ENCODE data around the gene PAM16.

Gene PAM16

DNA sequence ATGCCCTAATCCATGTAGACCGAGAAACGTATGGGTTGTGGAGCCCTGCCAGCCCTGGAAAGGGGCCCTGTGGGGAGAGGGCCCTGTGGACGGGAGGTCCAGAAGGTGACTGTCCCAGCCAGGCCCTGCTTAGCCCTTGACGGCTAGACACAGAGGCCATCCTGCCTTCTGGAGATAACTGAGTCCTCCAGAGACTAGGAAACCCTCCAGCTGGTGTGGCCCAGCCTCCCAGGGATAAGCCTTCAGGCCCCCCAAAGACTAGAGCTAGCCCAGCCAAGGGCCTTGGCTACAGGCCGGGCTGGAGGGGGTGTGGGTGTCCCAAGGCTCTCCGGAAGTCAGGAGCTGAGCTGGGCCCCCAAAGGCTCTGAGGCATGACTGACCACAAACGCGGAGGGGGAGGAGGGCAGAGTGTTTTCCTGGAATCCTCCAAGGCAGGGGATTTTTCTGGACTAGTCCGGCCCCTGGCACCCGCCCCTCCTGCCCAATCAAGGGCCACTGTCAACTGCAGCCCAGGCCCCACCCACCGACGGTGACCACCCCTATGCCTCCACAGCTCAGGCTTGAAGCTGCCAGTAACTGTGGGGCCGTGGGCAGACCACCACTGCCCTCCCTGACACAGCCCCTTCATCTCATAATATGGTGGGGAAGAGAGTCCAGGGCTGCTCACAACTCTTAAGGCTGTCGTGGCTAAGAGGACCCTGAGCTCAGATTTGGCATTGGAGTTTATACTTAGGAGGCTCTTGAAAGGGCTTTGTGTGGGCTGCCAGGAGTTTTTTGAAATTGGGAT is 19.6 kb upstream of the PAM16 start:
- DNase-seq: no peak

DNA sequence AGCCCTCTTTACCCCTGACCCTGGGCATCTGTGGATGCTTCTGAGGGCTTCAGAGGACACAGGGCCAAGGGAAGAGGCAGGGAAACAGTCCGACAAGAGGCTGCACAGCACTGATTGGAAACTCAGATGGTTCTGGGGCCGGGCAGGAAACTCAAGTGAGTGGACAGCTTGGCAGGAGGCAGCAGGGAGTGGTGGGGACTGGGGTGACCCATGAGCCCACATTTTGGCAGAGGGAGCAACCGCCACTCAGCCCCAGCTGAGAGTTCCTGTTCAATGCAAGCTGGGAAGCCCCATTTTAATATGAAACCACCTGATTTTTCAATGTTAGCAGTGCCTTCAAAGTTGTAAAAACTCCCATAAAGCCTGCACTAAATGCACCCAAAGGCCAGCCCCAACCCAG is 19.0 kb upstream of the PAM16 start:
- no peak for DNase-seq

DNA sequence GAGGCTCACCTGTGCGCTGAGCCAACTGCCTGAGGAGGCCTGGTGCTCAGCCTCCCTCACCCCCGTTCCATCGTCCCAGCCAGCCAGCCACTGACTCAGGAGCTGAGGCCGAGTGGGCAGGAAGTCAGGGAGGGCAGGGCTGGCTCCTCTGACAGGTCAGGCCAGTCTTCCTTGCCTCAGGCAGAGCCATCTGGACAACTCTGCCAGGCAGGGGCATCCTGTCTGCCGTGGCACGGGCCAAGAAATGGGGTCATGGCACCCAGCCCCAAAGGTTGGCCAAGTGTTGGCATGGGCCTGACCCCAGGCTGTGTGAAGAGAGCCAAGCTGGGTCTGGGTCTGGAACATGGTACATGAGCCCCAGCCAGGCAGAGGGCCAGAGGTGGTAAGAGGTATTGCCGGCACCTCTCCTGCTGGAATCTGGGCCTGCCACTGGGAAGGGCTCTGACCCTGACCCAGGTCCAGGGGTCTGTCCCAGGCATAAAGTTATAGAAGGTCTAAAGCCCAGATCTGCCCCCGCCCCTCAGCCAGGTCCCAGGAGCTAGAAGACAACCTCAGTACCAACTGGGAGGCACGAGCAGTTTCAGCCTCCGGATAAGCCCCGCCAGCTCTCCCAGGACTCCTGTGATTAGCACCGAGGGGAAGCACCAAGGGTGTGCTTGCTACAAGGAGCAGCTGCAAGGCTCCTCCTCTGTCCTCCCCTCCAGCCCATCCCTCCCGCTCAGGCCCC is 18.0 kb upstream of the PAM16 start:
- no peak for DNase-seq

DNA sequence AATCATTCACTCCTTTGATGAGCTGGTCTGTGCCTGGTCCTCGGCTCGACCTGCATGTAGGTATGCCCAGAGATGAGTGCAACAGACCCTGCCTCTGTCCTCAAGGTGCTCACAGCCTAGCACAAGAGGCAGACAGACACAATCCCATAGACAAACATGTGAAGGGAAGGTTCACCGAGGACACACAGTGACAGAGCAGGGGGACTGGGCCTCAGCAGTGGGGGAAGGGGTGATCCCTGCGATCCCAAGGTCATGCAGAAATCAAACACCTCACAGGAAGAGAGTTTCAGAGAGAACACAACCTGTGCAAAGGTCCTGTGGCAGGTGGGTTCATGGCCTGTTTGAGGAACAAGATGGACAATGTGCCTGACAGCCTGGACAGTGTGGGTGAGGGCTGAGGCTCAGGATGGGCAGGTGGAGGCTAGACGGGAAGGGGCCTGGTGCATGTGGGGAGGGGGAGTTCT is 16.3 kb upstream of the PAM16 start:
- no peak for DNase-seq

DNA sequence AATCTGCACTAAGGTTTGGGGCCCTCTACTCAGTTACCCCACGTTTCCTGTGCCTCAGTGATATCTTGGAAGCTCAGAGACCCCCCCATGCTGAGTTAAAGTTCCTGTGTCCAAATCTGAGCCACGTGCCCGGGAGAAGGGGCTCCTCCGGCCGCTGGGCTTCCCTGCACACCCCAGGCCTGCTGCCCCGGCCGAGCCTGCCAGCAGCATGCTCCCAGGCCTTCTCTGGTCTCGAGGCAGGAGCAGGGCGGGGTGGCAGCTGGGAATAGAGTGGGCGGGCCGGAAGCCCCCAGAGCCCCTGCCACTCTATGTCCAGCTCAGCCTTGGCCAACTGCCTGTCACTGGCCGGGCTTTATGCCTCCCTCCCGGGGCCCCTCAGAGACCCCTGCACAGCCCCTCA is 14.9 kb upstream of the PAM16 start:
- no peak for DNase-seq

- no peak for DNase-seq
Measured at GRCh38 chr16:4365615-4366014, 14.5 kb upstream of the PAM16 start.

GRCh38 chr16:4365014-4365406 is 13.9 kb upstream of the PAM16 start:
- DNase-seq: no peak

DNA sequence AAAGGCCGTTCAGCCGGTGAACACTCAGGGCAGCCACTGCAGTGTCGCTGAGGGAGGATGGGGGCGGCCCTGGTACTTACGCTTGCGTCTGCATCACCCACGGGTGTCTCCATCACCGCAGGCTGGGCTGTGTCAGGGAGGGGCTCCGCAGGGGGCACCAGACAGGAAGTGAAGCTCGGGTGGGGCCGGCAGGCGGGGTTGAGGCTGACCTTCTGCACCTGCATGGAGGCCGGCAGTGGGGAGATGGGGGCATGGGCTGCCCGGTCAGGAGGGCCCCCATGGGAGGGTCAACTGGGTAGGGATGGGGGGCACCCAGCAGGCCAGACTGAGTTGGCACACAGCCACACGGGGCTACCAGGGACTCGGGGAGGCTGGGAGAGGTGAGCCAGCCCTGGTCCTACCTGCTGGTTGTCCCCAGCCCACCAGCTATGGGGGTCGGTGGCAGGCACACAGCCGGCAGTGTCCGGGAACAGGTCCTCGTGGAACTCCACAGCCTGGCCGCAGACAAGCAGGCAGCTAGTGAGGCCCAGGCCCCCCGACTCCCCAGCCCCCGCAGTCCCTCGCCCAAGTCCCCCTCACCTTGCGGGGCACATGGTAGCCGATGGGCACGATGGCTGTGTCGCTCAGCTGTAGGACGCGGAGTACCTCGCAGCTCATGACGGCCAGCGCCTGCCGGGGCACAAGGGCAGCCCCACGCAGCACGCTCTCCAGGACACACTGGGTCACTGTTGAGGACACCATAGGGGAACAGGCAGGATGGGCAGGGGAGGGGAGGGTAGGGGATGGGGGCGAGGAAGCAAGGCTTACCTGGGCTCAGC is 13.3 kb upstream of the PAM16 start:
- no peak for DNase-seq

- DNase-seq: no peak
Measured at GRCh38 chr16:4362476-4363135, 11.5 kb upstream of the PAM16 start.

- DNase-seq: no peak
Measured at GRCh38 chr16:4361944-4362311, 10.8 kb upstream of the PAM16 start.

GRCh38 chr16:4361033-4361943 is 10.2 kb upstream of the PAM16 start:
- DNase-seq: no peak

DNA sequence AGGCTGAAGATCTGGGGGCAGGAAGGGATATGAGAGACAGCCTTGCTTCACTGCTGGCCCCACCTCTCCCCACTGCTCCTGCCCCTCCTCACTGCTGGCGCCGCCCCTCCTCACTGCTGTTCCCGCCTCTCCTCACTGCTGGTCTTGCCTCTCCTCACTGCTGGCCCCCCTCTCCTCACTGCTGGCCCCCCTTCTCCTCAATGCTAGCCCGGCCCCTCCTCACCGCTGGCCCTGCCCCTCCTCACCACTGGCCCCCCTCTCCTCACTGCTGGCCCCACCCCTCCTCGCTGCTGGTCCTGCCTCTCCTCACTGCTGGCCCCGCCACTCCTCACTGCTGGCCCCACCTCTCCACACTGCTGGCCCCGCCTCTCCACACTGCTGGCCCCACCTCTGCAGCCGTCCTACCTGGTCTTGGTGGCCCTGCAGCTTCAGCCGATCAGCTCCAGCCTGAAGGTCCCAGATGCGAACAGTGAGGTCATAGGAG is 9.5 kb upstream of the PAM16 start:
- no peak for DNase-seq

GRCh38 chr16:4359914-4360313 is 8.8 kb upstream of the PAM16 start:
- no peak for DNase-seq

- no peak for DNase-seq
Measured at GRCh38 chr16:4358831-4359561, 7.9 kb upstream of the PAM16 start.

GRCh38 chr16:4358236-4358635 is 7.1 kb upstream of the PAM16 start:
- DNase-seq: no peak

DNA sequence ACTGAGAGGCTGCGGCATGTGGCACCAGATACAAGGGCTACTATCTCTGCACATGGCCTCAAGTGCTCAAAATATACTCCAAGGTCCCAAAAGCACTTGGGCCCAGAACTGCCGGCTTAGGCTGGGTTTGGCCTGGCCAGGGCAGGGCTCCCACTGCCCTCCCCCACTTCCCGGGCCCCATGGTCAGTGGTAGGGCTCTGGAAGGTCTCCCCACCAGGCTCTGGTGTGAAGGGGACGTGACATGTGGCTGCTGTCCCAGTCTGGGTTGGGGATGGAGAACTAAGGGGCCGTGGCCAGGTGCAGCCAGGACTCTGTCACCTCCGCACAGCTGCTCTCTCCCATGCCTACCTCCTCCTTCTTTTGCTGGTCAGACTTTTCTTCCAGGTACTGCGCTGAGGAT is 5.7 kb upstream of the PAM16 start:
- no peak for DNase-seq

GRCh38 chr16:4354512-4355409 is 3.6 kb upstream of the PAM16 start:
- no peak for DNase-seq

DNA sequence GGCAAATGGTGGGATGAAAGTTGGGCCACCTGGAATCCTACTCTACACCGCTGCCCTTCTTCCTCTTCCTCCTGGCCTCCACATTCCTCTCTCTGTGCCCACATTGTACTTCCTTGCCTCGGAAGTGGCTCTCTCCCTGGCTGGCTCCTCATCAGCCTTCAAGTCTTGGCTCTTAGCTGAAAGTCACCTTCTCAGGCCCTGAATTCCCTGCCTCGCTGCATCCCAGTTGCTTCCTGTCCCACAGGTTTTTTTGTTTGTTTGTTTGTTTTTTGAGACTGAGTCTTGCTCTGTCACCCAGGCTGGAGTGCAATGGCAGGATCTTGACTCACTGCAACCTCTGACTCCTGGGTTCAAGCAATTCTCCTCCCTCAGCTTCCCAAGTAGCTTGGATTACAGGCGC is 2.6 kb upstream of the PAM16 start:
- no peak for DNase-seq

DNA sequence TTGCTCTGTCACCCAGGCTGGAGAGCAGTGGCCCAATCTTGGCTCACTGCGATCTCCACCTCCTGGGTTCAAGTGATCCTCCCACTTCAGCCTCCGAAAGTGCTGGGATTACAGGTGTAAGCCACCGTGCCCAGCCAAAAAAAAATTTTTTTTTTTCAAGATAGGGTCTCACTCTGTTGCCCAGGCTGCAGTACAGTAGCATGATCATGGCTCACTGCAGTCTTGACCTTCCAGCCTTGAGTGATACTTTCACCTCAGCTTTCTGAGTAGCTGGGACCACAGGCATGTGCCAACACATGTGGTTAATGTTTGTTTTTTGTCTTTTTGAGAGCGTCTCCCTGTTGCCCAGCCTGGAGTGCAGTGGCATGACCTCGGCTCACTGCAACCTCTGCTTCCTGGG is 1.7 kb upstream of the PAM16 start:
- no peak for DNase-seq

- DNase-seq: no peak
Measured at GRCh38 chr16:4351880-4352279, 759 bp upstream of the PAM16 start.
